Stimulated activated naive CD8-positive, alpha-beta T cell treated with anti-CD3 and anti-CD28 coated beads, Interleukin-15, amount 100 ng/mL, for 72 hours (primary cell): ENCODE measurements around the gene POR.
"Not testable (repeated sequence)": the region's sequence is repeated elsewhere in the genome, so short reads cannot be mapped to it uniquely, and the experiment has no call there.

ENCODE experiments used
- ATAC-seq: fragments of 150-1000 bp; cut with Tn5 transposase; 2 replicates; pipeline ENCODE4 v1.10.0; 2021; ENCODE audit warnings: mild to moderate bottlenecking, moderate library complexity
- DNase-seq, 2 donors: peaks; one replicate each; pipeline ENCODE4 v3.0.0; 2021 to 2022
- H3K27ac Mint-ChIP-seq, 2 donors: one replicate each; pipeline ENCODE4 v1.8.0; 2022; ENCODE audit warnings: mild to moderate bottlenecking in 2 of 2, mixed read lengths in 2 of 2, moderate library complexity in 2 of 2
- H3K27me3 Mint-ChIP-seq: one replicate; pipeline ENCODE4 v1.8.0; 2022; ENCODE audit warnings: mixed read lengths
- H3K4me1 Mint-ChIP-seq: one replicate; pipeline ENCODE4 v1.8.0; 2022; ENCODE audit warnings: mild to moderate bottlenecking, mixed read lengths
- H3K4me3 Mint-ChIP-seq, 2 donors: one replicate each; pipeline ENCODE4 v1.8.0; 2022; ENCODE audit warnings: mild to moderate bottlenecking in 2 of 2, mixed read lengths in 2 of 2, moderate library complexity in 1 of 2
- H3K9me3 Mint-ChIP-seq, 2 donors: one replicate each; pipeline ENCODE4 v1.8.0; 2022; ENCODE audit warnings: mixed read lengths in 2 of 2

Gene POR

DNA sequence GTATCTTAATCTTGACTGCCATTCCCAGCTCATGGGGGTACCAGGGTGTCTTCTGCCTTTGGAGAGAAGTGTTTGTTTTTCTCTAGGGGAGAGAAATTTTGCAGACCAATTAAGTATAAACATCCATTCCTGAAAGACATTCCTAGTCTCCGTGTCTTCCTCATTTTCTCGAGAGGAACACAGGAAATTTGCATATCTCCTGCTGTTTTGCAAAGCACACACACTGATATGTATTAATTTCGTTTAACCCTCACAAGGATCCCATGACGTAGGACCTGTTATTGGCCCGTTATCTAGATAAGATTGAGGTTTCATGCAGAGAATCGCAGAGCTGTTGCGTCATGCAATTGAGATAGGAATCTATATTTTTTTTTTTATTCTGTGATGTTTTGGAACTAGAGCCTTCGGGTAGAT lies 35.2 kb upstream of the POR start:
- Mint-ChIP-seq H3K9me3 (no peaks in the 10 kb centered on the region), H3K4me1 (peaks cover 33% of the 10 kb centered on the region), H3K4me3 (peak overlapping the region; percentile 95 to 96), H3K27me3 (no peaks in the 10 kb centered on the region), H3K27ac (peak overlapping the region; percentile 91 to 97)
- no peak for DNase-seq
- peak; percentile 35 for ATAC-seq

DNA sequence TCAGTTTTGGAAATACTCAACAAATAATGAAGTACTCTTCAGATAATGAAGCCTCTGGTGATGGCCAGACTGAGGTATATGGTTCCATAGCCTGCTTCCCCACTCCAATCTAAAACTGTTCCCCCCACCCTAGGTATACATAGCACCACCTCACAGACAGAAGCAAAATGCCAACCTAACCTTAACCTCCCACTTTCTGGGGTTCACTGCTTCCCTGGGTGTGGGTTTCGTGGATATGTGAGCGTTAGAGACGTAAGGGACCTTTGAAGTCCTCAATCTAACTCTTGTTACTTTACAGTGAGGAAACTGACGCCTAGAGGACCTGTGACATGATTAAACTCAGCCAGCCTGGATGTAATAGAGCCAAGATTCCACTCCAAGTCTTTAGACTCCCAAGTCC lies 34.7 kb upstream of the POR start:
- no peaks in the 10 kb centered on the region for H3K9me3 Mint-ChIP-seq
- H3K27ac Mint-ChIP-seq = peak overlapping the region; percentile 91 to 97
- peak overlapping the region; percentile 95 to 96 for H3K4me3 Mint-ChIP-seq
- peaks cover 33% of the 10 kb centered on the region for H3K4me1 Mint-ChIP-seq
- DNase-seq (no peak), ATAC-seq (no peak)
- no peaks in the 10 kb centered on the region for H3K27me3 Mint-ChIP-seq

DNA sequence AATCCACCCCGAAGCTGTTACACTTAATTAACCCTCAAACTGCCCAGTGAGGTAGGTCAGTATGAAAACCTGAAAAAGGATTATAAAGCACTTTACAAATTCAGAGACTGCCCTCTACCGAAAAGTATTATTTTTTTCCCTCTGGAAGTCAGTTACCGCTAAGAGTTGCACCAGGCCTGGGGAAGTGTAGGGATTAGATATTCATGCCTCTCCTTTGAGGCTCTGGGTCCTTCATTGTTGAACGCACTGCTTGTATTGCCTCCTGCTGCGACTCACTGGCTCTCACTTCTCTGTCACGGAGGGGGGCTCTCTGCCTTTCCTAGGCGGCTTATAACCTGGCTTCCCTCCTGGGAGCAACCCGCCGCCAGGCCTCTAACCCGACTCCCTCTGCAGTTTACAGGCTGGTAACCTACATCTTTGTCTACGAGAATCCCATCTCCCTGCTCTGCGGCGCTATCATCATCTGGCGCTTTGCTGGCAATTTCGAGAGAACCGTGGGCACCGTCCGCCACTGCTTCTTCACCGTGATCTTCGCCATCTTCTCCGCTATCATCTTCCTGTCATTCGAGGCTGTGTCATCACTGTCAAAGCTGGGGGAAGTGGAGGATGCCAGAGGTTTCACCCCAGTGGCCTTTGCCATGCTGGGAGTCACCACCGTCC lies 33.4 kb upstream of the POR start:
- Mint-ChIP-seq H3K27me3 (no peaks in the 10 kb centered on the region), H3K4me3 (no peak overlapping the region), H3K4me1 (peaks cover 33% of the 10 kb centered on the region), H3K9me3 (no peaks in the 10 kb centered on the region), H3K27ac (no peak overlapping the region)
- ATAC-seq (no peak), DNase-seq (no peak)

GRCh38 chr7:75883265-75883824 lies 31.6 kb upstream of the POR start:
- H3K9me3 Mint-ChIP-seq, ATAC-seq, DNase-seq, H3K4me3 Mint-ChIP-seq, H3K27me3 Mint-ChIP-seq: not testable (repeated sequence)
- Mint-ChIP-seq H3K27ac (peak overlapping the region in 1 of 2 donors; percentile 42), H3K4me1 (peaks cover 24% of the 10 kb centered on the region)

GRCh38 chr7:75884476-75884875 lies 30.5 kb upstream of the POR start:
- DNase-seq (no peak), ATAC-seq (no peak)
- Mint-ChIP-seq H3K9me3 (no peaks in the 10 kb centered on the region), H3K4me3 (no peak overlapping the region), H3K27ac (no peak overlapping the region), H3K27me3 (no peaks in the 10 kb centered on the region), H3K4me1 (peaks cover 32% of the 10 kb centered on the region)

- Mint-ChIP-seq H3K4me1 (peaks cover 33% of the 10 kb centered on the region), H3K27ac (no peak overlapping the region), H3K4me3 (no peak overlapping the region), H3K27me3 (no peaks in the 10 kb centered on the region), H3K9me3 (no peaks in the 10 kb centered on the region)
- no peak for DNase-seq
- ATAC-seq = no peak
Measured at GRCh38 chr7:75885036-75885435, 29.9 kb upstream of the POR start.

GRCh38 chr7:75887669-75888369 lies 27.1 kb upstream of the POR start:
- Mint-ChIP-seq H3K4me1 (peaks cover 15% of the 10 kb centered on the region), H3K27me3 (no peaks in the 10 kb centered on the region), H3K27ac (no peak overlapping the region), H3K9me3 (no peaks in the 10 kb centered on the region), H3K4me3 (no peak overlapping the region)
- ATAC-seq (no peak), DNase-seq (no peak)

DNA sequence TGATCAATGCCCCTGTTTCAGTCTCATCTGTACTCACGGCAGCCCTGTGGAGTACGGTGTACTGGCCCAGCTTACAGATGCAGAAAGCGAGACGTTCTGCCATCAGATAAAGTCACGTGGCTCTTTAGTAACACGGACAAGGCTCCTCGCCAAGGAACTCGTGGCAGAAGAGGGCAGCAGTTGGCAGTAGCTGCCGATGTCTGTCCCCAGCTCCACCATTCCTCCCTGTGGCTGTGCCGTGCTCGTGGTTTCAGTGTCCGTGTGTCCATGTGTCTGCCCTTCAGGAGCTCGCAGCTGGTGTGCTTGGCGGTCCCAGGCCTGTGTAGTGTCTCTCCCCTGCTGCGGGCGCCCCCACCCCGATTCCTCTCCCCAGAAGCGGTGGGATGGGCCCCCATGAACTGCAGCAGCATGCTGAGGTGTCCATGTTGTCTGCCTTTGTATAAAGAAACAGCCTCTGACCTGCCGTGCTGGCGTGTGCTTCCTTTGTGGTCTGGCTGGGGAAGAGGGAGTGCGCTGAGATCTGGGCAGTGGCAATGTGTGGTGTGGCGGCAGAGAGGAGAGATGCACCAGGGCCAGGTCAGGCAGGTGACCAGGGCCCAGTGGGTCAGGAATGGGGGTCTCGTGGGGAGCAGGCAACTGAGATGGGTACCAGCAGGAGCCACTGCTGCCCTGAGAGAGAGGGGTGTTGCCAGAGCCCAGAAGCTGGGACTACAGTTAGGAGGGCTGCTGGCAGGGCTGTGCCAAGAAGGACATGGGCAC lies 26.3 kb upstream of the POR start:
- H3K9me3 Mint-ChIP-seq = no peaks in the 10 kb centered on the region
- H3K4me1 Mint-ChIP-seq = peaks cover 15% of the 10 kb centered on the region
- no peak overlapping the region for H3K4me3 Mint-ChIP-seq
- ATAC-seq = peak; percentile 18
- H3K27ac Mint-ChIP-seq = peak overlapping the region; percentile 47 to 94
- H3K27me3 Mint-ChIP-seq = no peaks in the 10 kb centered on the region
- DNase-seq = no peak

- no peaks in the 10 kb centered on the region for H3K27me3 Mint-ChIP-seq
- H3K9me3 Mint-ChIP-seq = no peaks in the 10 kb centered on the region
- no peak overlapping the region for H3K4me3 Mint-ChIP-seq
- peak overlapping the region in 1 of 2 donors; percentile 94 for H3K27ac Mint-ChIP-seq
- peak; percentile 32 for ATAC-seq
- peaks cover 15% of the 10 kb centered on the region for H3K4me1 Mint-ChIP-seq
- DNase-seq = no peak
Measured at GRCh38 chr7:75889223-75889825, 25.6 kb upstream of the POR start.

DNA sequence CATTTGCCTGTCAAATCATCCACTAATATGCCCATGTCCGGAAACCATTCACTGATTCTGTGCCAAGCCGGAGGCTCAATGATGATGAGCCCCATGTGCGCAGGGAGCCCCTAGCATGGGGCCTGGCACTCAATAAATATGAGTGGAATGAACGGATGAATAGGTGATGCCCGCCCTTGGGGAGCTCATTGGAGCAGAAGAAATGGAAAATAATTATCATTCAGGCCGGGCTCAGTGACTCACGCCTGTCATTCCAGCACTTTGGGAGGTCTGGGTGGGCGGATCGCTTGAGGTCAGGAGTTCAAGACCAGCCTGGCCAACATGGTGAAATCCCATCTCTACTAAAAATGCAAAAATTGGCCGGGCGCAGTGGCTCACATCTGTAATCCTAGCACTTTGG lies 25.1 kb upstream of the POR start:
- Mint-ChIP-seq H3K4me3 (no peak overlapping the region), H3K9me3 (no peaks in the 10 kb centered on the region), H3K27ac (peak overlapping the region in 1 of 2 donors; percentile 73), H3K4me1 (peaks cover 15% of the 10 kb centered on the region), H3K27me3 (no peaks in the 10 kb centered on the region)
- no peak for DNase-seq
- no peak for ATAC-seq

GRCh38 chr7:75891237-75891636 lies 23.7 kb upstream of the POR start:
- peaks cover 15% of the 10 kb centered on the region for H3K4me1 Mint-ChIP-seq
- not testable (repeated sequence) for H3K27me3 Mint-ChIP-seq, H3K4me3 Mint-ChIP-seq, H3K9me3 Mint-ChIP-seq, DNase-seq, ATAC-seq, H3K27ac Mint-ChIP-seq

DNA sequence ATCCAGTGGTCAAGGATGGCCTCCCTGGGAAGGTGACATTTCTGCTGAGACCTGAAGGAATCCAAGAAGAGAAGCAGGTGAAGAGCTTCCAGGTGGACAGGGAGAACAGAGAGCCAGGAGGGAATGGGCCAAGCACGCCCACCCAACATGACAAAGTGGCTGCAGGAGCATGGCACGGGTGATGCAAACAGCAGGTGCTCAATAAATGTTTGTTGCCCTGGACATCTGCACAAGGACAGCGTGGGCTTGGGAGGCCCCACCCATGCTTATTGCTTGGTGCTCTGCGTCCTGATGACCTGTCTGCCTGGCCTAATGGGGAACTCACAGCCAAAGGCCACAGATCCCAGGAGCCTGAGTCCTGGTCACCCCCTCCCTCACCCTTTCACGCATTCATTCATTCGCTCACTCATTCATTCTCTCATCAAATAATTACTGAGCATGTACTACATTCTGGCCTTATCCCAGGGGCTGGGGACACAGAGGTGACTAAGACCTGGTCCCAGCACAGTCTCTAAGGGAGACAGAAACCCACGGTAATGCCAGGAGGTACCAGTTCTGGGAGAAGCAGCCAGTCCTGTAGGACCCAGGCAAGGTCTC lies 23.0 kb upstream of the POR start:
- peaks cover 15% of the 10 kb centered on the region for H3K4me1 Mint-ChIP-seq
- ATAC-seq (no peak), DNase-seq (no peak)
- H3K4me3 Mint-ChIP-seq = no peak overlapping the region
- no peaks in the 10 kb centered on the region for H3K9me3 Mint-ChIP-seq
- H3K27me3 Mint-ChIP-seq = no peaks in the 10 kb centered on the region
- peak overlapping the region in 1 of 2 donors; percentile 4 for H3K27ac Mint-ChIP-seq

GRCh38 chr7:75892634-75893272 lies 22.2 kb upstream of the POR start:
- ATAC-seq = no peak
- Mint-ChIP-seq H3K27me3 (no peaks in the 10 kb centered on the region), H3K9me3 (no peaks in the 10 kb centered on the region), H3K27ac (peak overlapping the region in 1 of 2 donors; percentile 79), H3K4me1 (peaks cover 15% of the 10 kb centered on the region), H3K4me3 (no peak overlapping the region)
- DNase-seq = no peak

GRCh38 chr7:75896803-75897327 lies 18.1 kb upstream of the POR start:
- H3K4me1 Mint-ChIP-seq = no peaks in the 10 kb centered on the region
- no peaks in the 10 kb centered on the region for H3K27me3 Mint-ChIP-seq
- H3K9me3 Mint-ChIP-seq = no peaks in the 10 kb centered on the region
- no peak overlapping the region for H3K4me3 Mint-ChIP-seq
- no peak for DNase-seq
- ATAC-seq = no peak
- no peak overlapping the region for H3K27ac Mint-ChIP-seq
